GM19468 (cell line): ENCODE data around the gene SLC43A3.

ENCODE experiments used
- ATAC-seq: cut with Tn5 transposase; IDR thresholded peaks from one replicate; pipeline ENCODE4 v1.9.1; 2021; ENCODE audit warnings: mild to moderate bottlenecking, moderate library complexity, moderate number of reproducible peaks; ENCODE audit not compliant: unreplicated experiment; ENCODE audit errors: extremely low read depth

The SLC43A3 gene

DNA sequence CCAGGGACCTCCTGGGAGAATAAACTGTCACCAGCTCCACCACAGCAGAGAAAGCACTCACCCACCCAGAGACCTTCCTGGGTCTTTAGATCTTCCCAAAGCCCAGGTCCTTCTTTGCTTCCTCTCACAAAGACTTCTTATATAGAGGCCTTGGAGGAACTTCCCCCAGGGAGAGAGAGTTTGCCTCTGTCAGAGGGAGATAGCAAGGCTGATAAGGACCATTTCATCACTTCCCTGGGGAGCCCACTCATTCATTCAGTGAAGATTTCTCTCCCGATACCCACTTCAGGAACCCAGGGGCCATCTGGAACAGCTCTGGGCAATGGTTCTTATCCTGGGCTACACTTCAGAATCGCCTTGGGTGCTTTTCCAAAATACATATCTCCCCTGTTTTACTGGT is 36.4 kb downstream of the SLC43A3 start, which contains the start of gene PRG2:
PRG2 (minus strand) TSS at position 116 of the 400 bp plus-strand sequence. CDS start 706 bp downstream, outside the sequence.
- ATAC-seq = no peak

DNA sequence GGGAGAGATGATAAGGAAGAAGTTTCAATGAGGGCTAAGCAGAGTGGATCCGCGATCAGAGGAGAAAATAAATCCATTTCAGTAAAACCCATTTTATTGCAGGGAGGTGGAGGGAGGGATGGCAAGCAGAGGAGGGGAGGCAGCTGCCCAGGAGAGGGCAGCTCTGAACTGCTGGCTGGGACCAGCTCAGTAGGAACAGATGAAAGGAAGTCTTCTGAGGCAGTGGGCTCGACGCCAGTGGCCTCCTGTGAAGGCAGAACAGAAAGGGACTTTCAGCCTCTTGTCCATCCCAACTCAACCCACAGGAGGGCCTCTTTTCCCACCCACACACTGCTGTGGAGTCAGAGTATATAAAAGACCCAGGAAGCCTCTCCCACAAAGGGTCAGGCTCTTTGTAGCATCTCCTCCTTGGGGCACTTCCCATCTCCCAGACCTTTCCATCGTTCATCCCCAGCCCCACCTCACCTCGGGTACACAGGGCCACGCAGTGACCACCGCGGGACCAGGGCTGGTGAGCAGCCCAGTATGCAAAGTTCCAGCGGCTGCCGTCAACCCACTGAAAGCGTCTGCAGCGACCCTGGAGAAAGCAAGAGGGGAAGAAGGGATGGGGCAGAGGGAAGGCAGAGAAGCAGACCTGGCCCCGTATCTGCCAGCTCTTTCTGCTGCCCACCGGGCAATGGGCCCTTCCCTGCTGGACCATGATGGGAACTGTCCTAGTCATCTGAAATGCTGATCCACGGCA is 39.5 kb downstream of the SLC43A3 start:
- ATAC-seq = no peak

DNA sequence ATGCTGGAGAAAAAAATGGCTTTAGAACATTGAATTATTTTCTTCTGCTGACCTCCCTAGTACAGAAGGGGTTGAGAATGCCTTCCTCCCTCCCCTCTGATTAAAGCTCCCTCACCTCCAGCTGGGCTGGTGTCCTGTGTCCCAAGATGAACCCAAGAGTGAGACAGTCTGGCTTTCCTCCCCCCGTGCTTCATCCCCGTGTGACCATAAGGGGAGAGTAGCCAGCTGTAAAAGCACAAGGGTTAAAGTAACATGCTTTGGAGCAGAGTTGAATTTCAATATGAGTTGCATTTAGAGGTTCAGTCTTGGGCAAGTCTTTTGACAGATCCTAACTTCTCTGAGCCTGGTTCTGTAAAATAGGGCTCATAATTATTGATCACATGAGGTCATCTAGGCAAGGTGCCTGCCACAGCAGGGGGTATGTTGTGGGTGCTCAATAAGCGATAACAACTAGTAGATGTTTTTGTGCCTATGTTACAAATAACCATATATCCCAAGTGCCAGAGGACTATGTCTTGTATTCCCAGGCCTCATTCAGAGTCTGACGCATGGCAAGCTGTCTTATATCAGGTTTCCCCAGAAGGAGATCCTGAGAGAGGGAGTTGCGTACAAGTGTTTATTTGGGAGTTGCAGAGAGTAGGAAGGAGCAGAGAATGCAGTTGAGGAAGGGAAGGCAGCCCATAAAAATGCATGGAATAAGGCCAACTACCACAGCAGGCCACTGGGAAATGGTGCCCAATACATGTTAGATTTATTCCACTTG is 40.6 kb downstream of the SLC43A3 start:
- no peak for ATAC-seq

DNA sequence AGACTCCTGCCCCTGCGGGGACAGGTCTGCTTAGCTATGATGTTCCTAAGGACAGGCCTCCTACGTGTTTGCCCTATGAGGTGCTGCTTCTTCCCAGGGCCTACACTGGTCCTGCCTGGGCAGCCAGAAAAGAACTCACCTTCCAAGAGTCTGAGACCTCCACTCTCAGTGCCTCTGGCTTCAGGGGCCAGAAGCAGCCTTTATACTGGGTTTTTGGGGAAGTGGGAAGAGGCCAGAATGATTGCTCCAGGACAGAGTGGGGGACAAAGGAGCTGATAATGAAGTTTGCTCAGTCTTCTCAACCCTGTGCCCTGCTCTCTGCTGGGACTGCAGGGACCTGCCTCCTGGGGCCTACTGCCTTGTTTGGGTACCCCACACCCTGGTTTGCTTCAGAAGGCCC is 45.9 kb downstream of the SLC43A3 start, which contains the start of gene PRG3:
PRG3 (minus strand) TSS at position 176 of the 400 bp plus-strand sequence. CDS start 442 bp downstream, outside the sequence.
- no peak for ATAC-seq

DNA sequence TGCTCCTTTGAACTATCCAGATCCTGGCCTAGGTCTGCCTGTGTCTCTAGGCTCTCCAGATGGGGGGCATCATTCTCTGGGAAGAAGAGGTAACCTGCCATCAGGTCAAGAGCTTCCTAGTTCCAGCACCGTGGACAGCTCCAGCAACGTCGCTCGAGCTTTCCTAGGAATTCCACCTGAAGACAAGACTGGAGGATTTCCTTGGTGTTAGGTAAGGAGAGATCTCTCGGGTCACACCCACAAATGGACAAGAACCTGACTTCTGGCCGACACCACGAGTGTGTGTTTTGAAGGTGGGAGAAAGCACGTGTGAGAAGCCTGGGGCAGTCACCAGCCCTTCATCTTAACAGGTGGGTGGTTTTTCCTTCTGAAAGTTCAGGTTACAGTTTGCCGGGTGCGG is 47.2 kb downstream of the SLC43A3 start:
- no peak for ATAC-seq

DNA sequence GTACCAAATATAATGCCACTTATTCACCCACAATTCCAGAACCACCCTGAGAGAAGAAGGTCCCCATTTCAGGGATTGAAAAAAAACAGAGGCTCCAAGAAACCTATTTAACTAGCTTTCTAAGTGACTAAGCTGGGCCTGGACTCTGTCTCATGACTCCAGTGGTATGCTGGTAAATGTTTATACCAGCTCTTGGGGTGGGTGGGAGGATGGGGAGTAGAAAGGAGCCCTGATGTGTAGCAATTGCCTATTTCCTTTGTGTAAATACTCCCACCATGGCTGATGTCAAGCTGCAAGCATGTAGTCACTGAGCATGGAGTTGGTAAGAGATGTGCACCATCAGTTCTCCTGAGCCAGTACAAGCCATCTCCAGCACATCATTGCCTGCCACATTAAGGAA is 48.7 kb downstream of the SLC43A3 start:
- no peak for ATAC-seq

DNA sequence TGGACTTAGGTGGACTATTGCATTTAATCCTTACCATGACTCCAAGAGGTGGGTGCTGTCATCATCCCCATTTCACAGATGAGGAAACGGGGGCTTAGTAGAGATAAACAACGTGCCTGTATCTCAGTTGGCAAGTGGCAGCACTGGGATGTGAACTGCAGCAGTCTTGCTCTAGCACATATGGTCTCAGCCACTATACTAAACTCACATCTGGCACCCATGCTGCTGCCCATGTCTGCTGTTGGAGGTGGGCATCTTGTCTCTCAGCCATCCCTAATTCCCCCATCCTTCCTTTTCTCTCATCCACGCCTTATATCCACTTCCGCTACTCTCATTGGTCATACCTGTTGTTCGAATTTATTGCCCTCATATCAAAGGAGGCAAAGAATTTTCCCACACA is 49.8 kb downstream of the SLC43A3 start:
- ATAC-seq = no peak

DNA sequence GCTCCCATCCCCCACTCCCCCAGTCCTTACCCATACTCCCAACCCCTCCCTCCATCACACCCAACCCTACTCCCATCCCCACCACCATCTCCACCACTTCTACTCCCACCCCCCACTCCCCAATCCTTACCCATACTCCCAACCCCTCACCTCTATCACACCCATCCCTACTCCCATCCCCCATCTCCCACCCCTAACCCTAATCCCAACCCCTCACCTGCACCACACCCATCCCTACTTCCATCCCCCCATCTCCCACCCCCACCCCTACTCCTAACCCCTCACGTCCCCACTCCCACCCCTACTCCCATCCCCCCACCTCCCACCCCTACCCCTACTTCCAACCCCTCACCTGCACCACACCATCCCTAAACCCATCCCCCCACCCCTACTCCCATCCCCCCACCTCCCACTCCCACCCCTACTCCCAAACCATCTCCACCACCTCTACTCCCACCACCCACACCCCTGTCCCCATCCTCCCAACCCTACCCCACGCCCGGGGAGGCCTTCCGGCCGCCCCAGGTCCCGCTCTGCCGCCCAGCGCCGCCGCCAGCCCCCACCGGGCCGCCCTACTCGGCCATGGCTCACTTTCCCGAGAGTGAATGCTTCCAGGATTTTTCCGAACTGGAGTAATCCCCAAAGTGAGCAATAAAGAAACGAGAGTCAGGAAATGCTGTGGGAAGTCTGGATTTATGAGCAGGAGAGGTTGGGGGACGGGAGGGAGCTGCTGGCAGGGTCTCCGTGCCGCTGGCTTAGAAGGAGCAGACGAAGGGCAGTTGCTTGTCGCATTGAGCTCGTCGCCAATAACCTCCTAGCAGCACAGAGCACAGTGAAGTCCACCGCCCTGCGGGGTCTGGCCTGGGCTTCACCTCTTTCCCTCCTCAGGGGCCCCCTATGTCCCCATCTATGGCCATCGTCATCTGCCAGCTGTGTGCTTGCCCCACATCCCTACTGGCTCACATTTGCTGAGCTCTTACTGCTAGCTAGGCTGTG is 50.5 kb downstream of the SLC43A3 start:
- no peak for ATAC-seq

DNA sequence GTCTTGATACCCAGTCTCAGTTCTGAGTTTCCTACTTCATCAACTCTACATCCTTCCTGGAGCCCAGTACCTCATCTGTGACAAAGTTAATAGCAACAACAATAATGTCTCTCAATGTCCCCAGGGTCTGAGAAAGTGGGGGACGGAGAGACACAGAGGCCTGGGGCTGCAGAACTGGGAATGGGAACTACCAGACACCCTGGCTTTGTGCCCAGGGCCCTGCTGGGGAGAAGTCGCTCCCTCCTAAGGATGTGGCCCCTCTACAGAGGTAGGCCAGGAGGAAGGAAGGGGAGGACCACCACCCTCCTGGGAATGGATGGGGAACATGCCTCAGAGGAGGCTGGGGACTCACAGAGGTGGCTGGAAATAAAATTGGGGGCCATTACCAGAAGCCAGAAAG is 51.4 kb downstream of the SLC43A3 start:
- ATAC-seq = no peak

DNA sequence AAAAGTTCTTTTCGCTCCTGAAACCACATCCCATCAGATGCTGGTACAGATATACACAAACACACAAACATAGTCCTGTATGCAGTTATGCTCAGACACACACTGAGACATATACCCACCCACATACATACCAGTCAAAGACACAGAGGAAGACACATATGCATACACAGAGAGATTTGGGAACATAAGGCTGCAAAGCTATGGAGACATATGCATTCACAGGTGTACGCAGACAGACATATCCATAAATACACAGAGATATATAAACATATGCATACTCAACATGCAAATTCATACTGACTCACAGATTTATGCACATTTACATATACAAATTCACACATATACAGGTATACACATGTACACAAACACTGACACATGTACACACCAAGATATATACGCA is 52.0 kb downstream of the SLC43A3 start:
- no peak for ATAC-seq

DNA sequence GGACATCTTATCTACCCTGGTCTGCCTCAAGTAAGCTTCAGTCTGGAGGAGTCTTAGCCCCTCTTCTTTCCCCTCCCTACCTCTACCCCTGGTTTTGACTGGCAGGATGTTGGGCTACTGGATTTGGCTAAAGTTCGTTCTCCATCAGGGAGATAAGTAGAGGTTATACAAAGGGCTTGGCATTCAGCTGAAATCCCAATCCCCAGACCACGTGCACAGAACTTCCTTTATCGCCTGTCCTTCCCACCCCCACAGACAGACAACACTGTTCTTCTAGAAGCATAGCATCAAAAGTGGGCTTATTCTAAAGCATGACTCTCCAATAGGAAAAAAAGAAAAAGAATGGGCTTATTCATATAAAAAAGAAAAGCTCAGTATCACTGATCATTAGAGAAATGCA is 53.8 kb downstream of the SLC43A3 start:
- ATAC-seq = no peak

DNA sequence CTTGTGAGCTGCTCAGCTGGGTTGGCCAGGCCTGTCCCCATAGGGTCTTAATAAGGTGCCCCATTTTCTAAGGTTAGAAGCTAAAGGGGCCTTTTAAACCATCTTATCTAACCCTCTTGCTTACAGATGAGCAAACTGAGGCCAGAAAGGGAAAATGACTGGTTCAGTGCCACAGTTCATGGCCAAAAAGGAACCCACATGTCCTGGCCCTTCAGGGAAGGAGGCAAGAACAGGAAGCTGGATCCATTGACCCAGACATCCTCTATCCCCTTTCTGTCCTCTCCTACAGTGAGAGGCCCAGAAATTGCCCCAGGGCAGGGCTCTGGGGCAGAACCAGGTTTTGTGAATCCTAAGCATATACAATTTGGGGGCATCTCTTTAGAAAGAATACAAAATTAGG is 56.0 kb downstream of the SLC43A3 start:
- ATAC-seq = no peak

DNA sequence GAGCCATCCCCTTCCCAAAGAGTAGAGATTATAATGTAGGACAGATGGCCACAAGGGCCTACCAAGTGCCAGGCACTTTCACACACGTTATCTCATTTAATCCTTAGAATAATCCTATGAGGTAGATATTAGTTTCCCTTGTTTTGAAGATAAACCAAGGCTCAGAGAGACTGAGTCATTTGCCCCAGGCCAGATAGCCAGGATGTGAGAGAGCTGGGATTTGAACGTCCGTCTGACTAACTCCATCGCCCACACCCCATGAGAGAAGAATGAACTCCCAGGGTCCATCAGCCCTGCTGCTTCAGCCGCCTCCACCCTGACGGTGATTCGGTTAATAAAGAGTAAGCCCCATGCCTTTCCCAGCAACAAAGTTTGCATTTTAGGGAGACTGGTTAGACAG is 56.7 kb downstream of the SLC43A3 start:
- ATAC-seq = no peak

DNA sequence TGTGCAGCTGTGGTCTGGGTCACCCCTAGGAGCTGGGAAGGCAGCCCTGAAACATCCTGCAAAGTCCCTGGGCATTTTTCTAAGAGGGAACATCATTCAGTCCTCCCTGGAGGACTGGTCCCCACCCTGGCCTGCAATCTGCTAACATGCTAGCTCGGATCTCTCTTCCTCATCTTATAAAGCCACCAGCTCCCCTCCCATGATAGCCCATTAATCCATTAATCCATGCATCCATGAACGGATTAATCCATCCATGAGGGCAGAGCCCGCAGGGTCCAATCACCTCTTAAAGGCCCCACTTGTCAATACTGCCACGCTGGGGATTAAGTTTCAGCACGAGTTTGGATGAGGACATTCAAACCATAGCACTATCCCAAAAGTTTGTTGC is 58.1 kb downstream of the SLC43A3 start:
- ATAC-seq = no peak

DNA sequence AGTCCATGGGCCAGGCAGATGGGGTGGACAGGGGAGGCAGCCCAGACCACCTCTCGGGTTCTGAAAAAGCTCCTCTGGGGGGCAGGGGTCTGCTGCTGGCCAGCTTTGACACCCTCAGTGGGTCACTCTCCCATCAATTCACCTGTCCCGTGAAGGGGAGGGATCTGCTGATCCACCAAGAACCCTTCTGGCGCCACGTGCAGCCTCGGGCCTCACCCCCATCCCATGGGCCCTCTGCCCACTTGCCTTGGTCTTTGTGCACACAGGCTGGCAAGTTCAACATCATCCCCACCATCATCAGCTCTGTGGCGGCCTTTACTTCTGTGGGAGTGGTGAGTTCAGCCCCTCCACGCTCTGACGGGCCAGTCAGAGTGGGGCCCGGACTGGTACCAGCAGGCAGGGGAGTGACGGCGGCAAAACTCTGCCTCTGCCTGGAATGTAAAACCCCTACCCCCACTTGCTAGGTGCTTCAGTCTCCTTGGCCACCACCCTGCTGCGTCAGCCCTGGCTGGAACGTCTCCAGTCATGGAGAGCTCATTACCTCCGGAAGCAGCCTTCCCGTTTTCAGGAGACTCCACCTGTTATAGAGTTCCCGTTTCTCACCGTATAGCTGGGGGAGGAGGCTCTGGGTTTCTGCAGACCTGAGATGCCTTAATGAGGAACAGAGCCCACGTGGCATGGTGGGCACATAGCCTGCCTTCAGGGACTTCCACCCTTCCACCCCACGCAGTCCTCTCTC is 58.6 kb downstream of the SLC43A3 start:
- ATAC-seq = no peak

DNA sequence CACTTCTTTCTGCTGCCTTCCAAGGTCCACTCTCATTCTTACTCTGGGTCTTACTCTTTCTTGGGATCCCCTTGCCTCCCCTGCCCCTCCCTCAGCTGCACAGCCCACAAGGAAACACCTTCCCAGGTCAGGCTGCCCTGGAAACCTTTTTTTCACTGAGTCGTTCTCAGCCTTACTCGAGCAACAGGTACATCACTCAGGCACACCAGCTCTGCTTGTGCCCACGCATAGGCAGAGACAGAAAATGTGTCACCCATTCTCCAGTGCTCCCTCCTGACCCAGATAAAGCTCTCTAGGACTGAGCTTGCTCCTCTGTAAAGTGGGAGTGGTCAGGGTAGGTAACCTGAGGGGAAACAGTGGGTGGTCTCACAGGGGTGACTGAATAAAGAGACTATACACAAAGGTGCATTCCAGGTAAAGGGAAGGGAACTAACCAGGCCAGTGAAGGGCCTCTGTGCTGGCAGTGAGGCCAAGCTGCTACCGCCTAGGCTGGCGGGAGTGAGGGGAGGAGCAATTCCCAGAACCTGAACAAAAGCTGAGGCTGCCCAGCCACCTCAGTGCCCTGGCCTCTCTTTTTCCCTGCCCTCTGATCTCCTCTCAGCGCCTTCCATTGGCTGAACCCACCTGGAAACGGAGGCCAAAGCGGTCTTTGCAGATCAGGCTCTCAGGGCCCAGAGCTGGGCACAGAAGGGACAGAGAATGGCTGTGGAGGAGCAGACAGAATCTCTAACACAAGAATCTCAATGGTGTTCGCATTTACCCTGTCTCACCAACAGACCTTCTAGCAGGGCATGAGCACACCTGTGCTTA is 61.9 kb downstream of the SLC43A3 start:
- no peak for ATAC-seq

DNA sequence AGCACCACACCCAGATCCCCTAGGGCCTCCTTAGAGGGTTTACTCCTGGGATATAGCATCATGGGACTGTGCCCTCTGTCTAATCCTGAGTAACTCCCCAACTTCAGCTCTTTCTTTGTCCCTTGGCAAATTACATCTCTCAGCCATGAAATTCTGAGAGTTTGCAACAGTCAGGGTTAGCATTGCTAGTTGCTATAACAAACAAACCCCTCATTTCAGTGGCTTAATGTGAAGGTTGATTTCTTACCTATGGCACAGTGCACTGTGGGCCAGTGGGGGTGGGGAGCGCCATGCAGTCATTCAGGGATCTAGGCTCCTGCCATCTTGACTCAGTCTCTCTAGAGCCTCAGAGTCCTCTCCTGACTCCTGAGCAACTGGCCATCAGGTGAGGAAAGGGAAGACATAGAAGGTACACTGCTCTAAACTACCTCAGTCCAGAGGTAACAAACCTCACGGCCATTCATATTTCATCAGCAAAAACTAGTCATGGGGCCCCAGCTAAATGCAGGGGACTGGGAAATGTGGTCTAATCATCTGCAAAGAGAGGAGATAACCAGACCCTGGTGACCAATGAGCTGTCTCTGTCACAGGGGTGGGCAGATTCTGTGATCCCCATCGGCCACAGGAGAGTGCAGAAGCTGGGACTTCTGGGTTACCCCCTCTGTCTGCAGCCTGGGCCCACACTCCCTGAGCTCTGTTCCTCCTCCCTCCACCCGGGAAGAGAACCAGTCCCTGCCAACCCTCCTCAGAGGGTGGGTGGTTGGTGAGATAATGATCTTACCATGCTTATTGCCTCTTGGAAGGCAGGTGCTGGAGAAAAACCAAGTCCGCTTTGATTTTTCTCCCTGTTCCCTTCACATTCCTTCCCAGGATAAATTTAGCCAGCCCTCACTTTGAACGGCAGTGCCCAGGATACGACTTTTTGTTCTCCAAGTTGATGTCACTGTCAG is 63.5 kb downstream of the SLC43A3 start:
- no peak for ATAC-seq

DNA sequence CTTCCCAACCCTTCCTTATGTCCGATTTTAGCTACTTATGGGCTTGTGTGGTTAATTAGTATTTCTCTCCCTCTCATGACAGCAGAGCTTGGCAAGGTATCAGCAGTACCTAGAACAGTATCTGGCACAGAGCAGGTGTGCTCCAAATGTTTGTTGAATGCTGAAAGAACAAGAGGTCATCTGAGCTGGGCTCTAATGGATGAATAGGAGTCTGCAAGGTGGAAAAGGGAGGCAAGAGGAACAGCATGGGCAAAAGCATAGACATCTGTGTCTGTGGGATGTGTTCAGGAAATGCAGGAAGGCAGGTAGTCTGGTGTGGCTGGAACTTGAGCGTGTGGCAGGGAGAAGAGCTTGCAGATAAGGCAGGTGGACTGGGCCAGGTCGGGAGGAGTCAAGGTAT is 65.0 kb downstream of the SLC43A3 start:
- ATAC-seq = no peak
